Stimulated activated CD4-positive, alpha-beta T cell treated with anti-CD3 and anti-CD28 coated beads, TNF-alpha, amount 100 ng/mL, for 4 hours (primary cell): Measurements from ENCODE around the gene CUX1.

ENCODE experiments used
- DNase-seq, 3 experiments: peaks; one replicate each; pipeline ENCODE4 v3.0.0-alpha.2; 2020; ENCODE audit warnings: low read depth in 3 of 3

Gene CUX1

DNA sequence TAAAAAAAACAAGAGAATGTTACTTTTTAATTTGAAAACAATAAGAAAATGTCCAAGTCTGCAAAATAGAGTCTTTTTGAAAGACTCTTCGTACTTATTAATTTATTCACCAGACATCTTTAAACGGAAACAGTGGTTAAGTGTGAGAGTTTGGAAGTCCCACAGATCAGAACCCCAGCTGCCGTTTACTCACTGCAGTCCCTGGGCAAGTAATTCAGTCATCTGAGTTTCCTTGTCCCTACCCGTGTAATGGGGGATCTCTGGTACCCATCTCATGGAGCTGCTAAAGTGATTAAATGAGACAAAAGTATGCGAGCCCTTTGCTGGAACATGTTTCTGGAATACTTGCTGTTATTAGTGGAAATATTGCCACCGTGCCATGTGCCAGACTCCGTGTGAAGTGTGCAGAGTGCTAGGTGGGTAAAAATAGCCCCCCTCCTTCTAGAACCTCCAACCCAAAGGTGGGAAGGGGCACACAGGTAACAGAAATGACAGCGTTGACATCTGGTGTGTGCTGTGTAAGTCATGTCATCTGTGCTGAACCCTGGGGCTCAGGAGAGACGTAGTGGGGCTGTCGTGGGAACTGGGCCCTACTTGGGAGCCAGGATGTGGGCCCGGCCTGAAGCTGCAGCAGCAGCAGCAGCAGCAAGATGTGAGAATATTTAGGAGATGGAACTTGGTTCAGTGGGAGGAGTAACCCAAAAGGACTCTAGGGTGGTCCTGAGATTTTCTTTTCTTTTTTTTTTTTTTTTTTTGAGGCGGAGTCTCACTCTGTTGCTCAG lies 140.5 kb downstream of the CUX1 start:
- no peak for DNase-seq

DNA sequence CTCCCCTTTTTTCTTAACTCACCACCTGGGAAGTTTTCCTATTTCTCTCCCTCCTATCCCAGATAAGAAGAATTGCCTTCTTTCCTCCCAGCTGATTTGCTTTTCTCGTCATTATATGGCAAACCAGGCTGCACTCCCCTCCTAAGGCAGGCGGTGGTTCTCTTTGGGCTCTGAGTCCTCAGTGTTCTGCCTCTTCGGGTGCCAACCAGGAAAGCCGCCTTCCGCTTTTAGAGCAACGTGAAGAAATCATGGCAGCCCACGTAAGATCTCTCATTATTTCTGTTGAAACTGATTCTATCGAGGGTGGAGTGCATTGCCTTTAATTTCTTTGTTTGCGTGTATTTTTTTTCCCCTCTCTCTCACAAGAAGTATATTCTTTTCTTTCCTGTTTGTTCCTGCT lies 141.9 kb downstream of the CUX1 start:
- DNase-seq: no peak

GRCh38 chr7:101959829-101960228 lies 142.4 kb downstream of the CUX1 start:
- no peak for DNase-seq

DNA sequence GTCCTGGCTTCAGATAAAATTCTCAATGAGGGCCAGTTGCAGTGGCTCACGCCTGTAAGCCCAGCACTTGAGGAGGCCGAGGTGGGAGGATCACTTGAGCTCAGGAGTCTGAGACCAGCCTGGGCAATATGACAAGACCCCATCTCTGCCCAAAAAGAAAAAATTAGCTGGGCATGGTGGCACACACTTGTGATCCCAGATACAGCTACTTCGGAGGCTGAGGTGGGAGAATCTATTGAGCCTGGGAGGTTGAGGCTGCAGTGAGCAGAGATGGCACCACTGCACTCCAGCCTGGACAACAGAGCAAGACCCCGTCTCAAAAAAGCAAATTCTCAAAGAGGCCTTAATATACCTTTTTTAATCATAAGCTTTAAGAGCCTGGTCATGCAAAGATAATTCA lies 142.9 kb downstream of the CUX1 start:
- DNase-seq: no peak

- no peak for DNase-seq
Observed at GRCh38 chr7:101960985-101961708, 143.7 kb downstream of the CUX1 start.

GRCh38 chr7:101961811-101962210 lies 144.4 kb downstream of the CUX1 start:
- DNase-seq: no peak

DNA sequence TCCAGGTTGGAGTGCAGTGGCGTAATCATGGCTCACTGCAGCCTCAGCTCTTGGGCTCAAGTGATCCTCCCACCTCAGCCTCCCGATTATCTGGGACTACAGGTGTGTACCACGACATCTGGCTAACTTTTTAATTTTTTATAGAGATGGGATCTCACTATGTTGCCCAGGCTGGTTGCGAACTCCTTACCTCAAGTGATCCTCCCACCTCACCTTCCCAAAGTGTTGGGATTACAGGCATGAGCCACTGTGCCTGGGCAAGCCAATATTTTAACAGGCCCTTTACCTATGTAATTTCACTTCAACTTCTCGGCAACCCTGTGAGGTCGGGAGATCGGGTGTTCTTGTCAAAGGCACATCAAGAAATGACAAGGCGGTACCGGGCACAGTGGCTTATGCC lies 146.3 kb downstream of the CUX1 start:
- DNase-seq: no peak

- DNase-seq: no peak
Observed at GRCh38 chr7:101964680-101965452, 147.4 kb downstream of the CUX1 start.

DNA sequence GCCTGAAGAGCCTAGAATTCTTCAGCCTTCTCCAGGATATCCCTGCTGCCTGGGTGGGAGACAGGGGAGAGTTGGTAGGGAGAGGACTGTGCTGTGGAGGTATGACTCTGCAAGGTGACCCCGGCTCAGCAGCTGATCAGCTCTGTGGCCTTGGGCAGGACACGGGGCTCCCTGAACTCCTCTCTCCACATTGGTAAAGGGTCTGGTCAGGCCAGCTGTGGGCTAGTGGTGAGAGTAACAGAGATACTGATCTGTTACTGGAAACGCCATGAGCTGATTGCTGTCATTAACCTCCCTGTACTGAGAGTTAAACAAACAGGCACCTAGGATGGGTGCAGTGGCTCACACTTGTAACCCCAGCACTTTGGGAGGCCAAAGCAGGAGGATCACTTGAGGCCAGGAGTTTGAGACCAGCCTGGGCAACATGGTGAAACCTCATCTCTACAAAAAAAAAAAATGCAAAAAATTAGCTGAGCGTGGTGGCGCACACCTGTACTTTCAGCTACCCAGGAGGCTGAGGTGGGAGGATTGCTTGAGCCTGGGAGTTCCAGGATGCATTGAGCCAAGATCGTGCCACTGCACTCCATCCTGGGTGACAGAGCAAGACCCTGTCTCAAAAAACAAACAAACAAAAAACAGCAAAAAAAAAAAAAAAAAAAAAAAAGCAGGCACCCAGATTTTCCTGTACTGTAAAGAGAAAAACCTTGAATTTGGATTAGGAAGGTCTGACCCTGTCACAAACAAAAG lies 151.5 kb downstream of the CUX1 start:
- DNase-seq: no peak

GRCh38 chr7:101969997-101970585 lies 152.7 kb downstream of the CUX1 start:
- DNase-seq: no peak

DNA sequence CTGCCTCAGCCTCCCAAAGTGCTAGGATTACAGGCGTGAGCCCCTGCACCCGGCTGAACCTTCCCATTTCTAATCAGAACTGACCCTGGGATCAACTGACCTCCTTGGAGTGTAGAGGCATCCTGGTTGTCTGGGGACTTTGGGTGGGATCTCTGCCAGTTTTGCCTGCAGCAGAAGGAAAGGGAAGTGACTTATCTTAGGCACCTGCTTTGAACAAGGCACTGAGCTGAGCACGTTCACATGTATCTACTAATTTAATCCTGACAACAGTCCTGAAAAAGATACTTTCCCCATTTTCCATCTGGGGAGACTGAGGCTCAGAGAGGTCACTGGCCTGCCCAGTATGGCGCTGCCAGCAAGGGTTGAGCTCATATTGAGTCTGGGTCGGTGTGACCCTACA lies 153.4 kb downstream of the CUX1 start:
- no peak for DNase-seq

- DNase-seq: no peak
Observed at GRCh38 chr7:101971457-101971856, 154.0 kb downstream of the CUX1 start.

GRCh38 chr7:101972627-101973026 lies 155.2 kb downstream of the CUX1 start:
- DNase-seq: no peak

DNA sequence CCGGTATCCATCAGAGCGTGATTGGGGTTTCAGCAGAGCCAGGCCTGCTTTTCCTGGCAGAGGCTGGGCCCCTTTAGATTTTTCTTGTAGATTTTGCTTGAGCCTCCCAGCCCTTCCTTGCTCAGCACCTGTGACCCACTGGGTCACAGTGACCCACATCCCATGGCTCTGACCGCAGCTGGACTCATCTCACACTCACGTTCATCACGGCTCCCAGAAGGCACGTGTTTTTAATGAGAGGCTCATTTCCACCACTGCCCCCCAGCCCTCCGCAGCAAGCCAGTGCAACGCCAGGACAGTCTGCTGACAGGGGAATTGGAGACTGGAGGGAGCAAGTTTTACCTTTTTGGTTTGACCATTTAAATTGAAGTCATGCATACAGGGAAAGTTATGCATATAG lies 155.7 kb downstream of the CUX1 start:
- DNase-seq: no peak

GRCh38 chr7:101974393-101974792 lies 157.0 kb downstream of the CUX1 start:
- no peak for DNase-seq

DNA sequence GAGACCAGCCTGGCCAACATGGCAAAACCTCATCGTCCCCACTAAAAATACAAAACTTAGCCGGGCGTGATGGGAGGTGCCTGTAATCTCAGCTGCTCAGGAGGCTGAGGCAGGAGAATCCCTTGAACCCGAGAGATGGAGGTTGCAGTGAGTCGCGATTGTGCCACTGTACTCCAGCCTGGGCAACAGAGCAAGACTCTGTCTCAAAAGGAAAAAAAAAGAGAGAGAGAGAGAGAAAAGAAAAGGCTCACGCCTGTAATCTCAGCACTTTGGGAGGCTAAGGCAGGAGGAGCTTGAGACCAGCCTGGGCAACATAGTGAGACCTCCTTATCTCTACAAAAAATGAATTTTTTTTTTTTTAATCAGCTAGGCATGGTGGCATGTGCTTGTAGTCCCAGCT lies 157.6 kb downstream of the CUX1 start:
- DNase-seq: no peak

DNA sequence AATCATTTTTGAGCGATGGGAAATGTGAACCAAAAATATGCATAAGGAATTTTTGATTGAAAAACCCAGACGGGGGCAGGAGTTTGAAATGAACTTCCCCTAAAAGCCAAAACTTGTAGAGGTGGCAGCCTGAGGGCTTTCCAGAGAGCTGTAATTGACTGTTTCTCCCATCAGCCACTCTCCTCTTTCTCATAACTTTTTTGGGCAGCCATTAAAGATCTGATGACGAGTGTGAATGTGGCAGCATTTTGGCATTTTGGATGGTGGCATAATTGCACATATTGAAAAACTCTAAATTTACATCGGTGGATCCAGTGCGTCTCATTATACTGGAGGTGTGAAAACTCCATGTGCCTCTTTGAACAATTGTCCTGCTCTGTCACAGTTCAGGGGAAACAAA lies 159.0 kb downstream of the CUX1 start:
- no peak for DNase-seq

GRCh38 chr7:101977249-101977648 lies 159.8 kb downstream of the CUX1 start:
- no peak for DNase-seq

GRCh38 chr7:101978683-101979082 lies 161.3 kb downstream of the CUX1 start:
- DNase-seq: no peak

DNA sequence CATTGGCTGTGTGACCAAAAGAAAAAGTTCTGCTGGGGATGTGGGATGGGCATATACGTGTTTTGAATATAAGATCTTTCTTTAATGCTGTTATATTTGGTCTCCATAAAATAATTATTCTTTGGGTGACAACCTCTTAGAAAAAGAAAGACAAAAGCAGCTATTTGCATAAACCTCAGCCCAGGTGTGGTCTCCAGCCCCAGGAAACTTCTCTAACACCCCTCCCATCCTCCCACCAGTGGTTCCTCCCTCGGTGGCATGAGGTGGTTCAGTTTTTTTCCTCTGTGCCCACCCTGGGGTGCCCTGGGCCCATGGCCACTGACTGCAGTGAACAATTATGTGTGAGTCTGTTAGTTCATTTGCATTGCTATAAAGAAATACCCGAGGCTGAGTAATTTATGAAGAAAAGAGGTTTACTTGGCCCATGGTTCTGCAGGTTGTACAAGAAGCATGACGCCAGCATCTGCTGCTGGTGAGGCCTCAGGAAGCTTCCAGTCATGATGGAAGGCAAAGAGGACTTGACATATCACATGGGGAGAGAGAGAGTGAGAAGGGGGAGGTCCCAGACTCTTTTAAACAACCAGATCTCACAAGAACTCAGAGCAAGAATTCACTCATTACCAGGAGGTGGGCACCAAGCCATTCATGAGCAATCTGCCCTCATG lies 165.9 kb downstream of the CUX1 start:
- no peak for DNase-seq
